Spleen (tissue), 13 donors: ENCODE measurements around the gene PPP2R1B. TPM values are rescaled to one million over a fixed set of nuclear protein-coding genes. Genes with fewer than 3 reads are reported as not detected.
A peak's percentile ranks its signal among the peaks of the same experiment; 100 is the strongest.

Experiments
- DNase-seq: peaks from one replicate; pipeline ENCODE4 v3.0.0-alpha.2; 2020
- H3K27ac ChIP-seq, 8 donors: fragments of 200-600 bp; sonication (generic) in 7 of 8; 1 replicate in 4 of 8; 2 replicates in 4 of 8; pipeline versions ENCODE4 v1.5.0 to v1.8.0; 2016 to 2021; ENCODE audit warnings: inconsistent platforms in 4 of 8, mild to moderate bottlenecking in 4 of 8, moderate library complexity in 1 of 8
- H3K27me3 ChIP-seq, 7 donors: fragments of 200-600 bp; sonication (generic) in 6 of 7; replicated peaks in 1 of 7; 1 replicate in 4 of 7; 2 replicates in 3 of 7; pipeline versions ENCODE4 v1.5.0 to v1.8.0; 2016 to 2021; ENCODE audit warnings: inconsistent platforms in 3 of 7, mild to moderate bottlenecking in 1 of 7
- H3K36me3 ChIP-seq, 6 donors: fragments of 200-600 bp; sonication (generic) in 5 of 6; 1 replicate in 4 of 6; 2 replicates in 2 of 6; pipeline versions ENCODE4 v1.5.0 to v1.8.0; 2016 to 2021; ENCODE audit warnings: inconsistent platforms in 2 of 6
- H3K4me1 ChIP-seq, 6 donors: fragments of 200-600 bp; sonication (generic) in 5 of 6; 1 replicate in 3 of 6; 2 replicates in 3 of 6; pipeline versions ENCODE4 v1.5.0 to v1.8.0; 2016 to 2021; ENCODE audit warnings: inconsistent platforms in 3 of 6
- H3K4me3 ChIP-seq, 8 donors: fragments of 200-600 bp; sonication (generic) in 7 of 8; 1 replicate in 4 of 8; 2 replicates in 4 of 8; pipeline versions ENCODE4 v1.5.0 to v1.8.0; 2016 to 2021; ENCODE audit warnings: inconsistent platforms in 4 of 8, mild to moderate bottlenecking in 4 of 8, moderate library complexity in 2 of 8
- H3K9me3 ChIP-seq, 8 donors: fragments of 200-600 bp; sonication (generic) in 7 of 8; 1 replicate in 4 of 8; 2 replicates in 4 of 8; pipeline versions ENCODE4 v1.5.0 to v1.8.0; 2016 to 2021; ENCODE audit warnings: inconsistent platforms in 4 of 8
- POLR2A ChIP-seq, 3 donors: fragments of 450-650 bp; IDR thresholded peaks; one replicate each; pipeline ENCODE4 v1.5.1; 2017; ENCODE audit warnings: antibody characterized with exemption in 3 of 3, mild to moderate bottlenecking in 1 of 3
- POLR2AphosphoS5 ChIP-seq, 3 donors: sonication (generic); formaldehyde crosslinking; IDR thresholded peaks; one replicate each; pipeline ENCODE4 v1.5.1; 2017; ENCODE audit warnings: antibody characterized with exemption in 3 of 3
- WGBS, 5 donors: extraction: QIAGEN DNeasy Blood & Tissue Kit in 3 of 5; methylation state at CpG; one replicate each; pipeline versions ENCODE4 v1.1.5 to v1.1.7; 2013 to 2018; 5-methylcytosine and 5-hydroxymethylcytosine counted together
- intact Hi-C: fragments of 100-400 bp; cut with DNase I; formaldehyde crosslinking; loops from one replicate; pipeline ENCODE4 v1.15.0; 2023; ENCODE audit warnings: low total_unique reads
- long read RNA-seq, 2 donors: transcript quantifications; one replicate each; lab custom pipeline, GENCODE V29; 2026
- polyA plus RNA-seq, 3 donors: library from polyadenylated mRNA; stranded (reverse); fragments of 200-250 nt; gene quantifications; one replicate each; pipeline ENCODE4 v1.2.1, GENCODE V29; 2013
- total RNA-seq, 7 donors: library from RNA; depleted of rRNA in 3 of 7; stranded (reverse); fragments of >200 nt in 3 of 7; fragmentation: NEBNext Ultra II Directional in 4 of 7; extraction: Animal tissue kit (Norgen Biotek cat#: 25700) in 4 of 7; gene quantifications; one replicate each; pipeline versions ENCODE4 v1.1.0 to v1.2.1, GENCODE V29; 2016 to 2021
- TF ChIP-seq, protein P1 (sequence below), 11 experiments: fragments of 200-600 bp in 7 of 11; fragments of 450-650 bp in 4 of 11; sonication (generic) in 4 of 11; IDR thresholded peaks in 8 of 11; conservative IDR thresholded peaks in 3 of 11; 1 replicate in 7 of 11; 2 replicates in 4 of 11; pipeline versions ENCODE4 v1.4.0 to v1.8.0; 2016 to 2021; ENCODE audit warnings: antibody characterized with exemption in 11 of 11, inconsistent platforms in 4 of 11, mild to moderate bottlenecking in 1 of 11
- donor health status: healthy with polysubstance abuse.
- donor health status: DM: no; HTN: no; CAD: no; lungs with moderate emphysema.
- donor health status: DM: no; HTN: no; CAD: no.
- donor health status: Bipolar disorder and iron deficiency.
- donor health status: healthy.
- donor health status: DM: no; HTN: no; CAD: no.
- donor health status: DM: yes; HTN: yes; CAD: no.

PPP2R1B gene
- total RNA-seq (10 to 100 TPM; 18.0 to 30.3 (median 27.1) TPM), polyA plus RNA-seq (1 to 10 TPM; 4.0 to 5.7 (median 5.0) TPM)
- long read RNA-seq, donor 1, full-length matches to known transcripts = 2 of 2 reads
- long read RNA-seq, donor 1, partial matches to known transcripts = 0 of 2 reads
- long read RNA-seq, donor 1, other reads (novel, unspliced or antisense) = 0 of 2 reads
- long read RNA-seq, donor 2, full-length matches to known transcripts = 1 of 1 reads
- long read RNA-seq, donor 2, partial matches to known transcripts = 0 of 1 reads
- long read RNA-seq, donor 2, other reads (novel, unspliced or antisense) = 0 of 1 reads

DNA sequence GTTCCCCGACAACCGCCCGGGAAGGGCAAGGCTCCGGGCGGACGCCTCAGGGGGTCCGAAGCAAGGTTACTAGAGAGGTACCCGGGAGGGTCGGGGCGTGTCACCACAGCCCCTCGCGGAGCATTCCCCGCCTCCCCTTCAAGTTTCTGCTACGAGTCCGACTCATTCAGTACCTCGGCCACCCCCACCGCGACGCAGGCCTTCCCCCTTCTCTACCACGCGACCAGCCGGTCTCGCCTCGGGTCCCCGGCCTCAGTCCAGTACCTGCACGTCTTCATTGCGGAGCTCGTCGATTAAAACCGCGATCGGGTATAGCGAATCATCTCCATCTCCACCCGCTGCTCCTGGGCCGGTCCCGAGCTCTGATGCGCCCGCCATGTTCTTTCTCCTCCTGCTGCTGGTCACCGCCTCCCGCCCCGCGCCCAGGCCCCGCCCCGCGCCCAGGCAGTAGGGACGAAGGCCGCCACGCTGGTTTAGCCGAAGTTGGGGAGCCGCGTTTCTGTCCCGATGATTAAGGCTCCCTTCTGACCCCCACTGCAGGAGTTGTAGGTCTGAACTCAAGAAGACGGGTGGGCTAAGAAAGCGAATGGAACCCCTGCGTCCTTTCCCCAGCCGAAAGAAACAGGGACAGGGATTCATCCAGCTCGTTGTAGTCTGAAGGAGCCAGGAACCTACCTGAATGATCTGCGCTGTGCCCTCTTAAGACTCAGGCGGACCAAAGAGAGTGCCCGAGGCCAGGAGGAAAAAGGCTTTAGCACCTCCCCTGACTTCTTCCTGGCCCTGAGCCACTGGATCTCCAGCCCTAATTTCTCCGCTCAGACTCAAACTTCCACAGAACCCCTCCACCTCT is at the start of gene PPP2R1B:
Gene PPP2R1B, minus strand, starts transcription at position 406 of the 850 bp plus-strand sequence. Its CDS starts 28 bp downstream, at position 378.
- no peaks in the 10 kb centered on the region for H3K27me3 ChIP-seq
- intact Hi-C loops = no loop called here

DNA sequence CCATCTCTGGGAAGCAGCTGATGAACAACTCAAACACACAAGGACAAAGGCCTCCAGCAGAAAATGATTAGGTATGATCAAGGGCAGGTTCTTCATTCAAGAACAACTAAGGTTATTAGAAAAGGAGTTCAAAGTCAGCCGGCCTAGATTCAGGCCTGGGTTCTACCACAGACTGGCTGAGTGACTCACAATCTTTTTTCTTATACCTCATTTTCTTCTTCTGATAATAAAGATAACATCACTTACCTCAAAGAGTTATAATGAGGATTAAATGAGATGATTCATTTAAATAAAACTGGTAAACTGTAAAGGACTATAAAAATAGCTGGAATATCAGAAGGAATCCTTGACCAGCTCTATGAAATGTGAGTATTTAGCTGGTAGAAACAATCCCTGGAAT is 49.3 kb upstream of the PPP2R1B start:
- Histone ChIP-seq H3K27ac (peak overlapping the region in 7 of 8 donors; percentile 29 to 79 (median 63)), H3K4me3 (no peak overlapping the region), H3K4me1 (peaks cover 0 to 19% (median 9%) of the 10 kb centered on the region in 6 donors), H3K36me3 (peaks cover 0 to 48% (median 0%) of the 10 kb centered on the region in 6 donors), H3K9me3 (no peaks in the 10 kb centered on the region), H3K27me3 (no peaks in the 10 kb centered on the region)
- TF ChIP-seq POLR2AphosphoS5 (IDR thresholded peaks at IDR 0.05) = no peak
- TF ChIP-seq POLR2A (IDR thresholded peaks at IDR 0.05) = no peak
- TF ChIP-seq, protein P1, sequence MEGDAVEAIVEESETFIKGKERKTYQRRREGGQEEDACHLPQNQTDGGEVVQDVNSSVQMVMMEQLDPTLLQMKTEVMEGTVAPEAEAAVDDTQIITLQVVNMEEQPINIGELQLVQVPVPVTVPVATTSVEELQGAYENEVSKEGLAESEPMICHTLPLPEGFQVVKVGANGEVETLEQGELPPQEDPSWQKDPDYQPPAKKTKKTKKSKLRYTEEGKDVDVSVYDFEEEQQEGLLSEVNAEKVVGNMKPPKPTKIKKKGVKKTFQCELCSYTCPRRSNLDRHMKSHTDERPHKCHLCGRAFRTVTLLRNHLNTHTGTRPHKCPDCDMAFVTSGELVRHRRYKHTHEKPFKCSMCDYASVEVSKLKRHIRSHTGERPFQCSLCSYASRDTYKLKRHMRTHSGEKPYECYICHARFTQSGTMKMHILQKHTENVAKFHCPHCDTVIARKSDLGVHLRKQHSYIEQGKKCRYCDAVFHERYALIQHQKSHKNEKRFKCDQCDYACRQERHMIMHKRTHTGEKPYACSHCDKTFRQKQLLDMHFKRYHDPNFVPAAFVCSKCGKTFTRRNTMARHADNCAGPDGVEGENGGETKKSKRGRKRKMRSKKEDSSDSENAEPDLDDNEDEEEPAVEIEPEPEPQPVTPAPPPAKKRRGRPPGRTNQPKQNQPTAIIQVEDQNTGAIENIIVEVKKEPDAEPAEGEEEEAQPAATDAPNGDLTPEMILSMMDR (IDR thresholded peaks at IDR 0.05 in 8 of 11, conservative IDR thresholded peaks at IDR 0.05 in 3 of 11) = no peak
- intact Hi-C loops = no loop called here
- 82 to 95% (median 91%) methylated on average over 1 of the region's 1 CpG for WGBS, 5 donors
- DNase-seq = no peak

More for the DNA sequence above, at the start of gene PPP2R1B:
- H3K36me3 ChIP-seq = peaks cover 0 to 33% (median 19%) of the 10 kb centered on the region in 6 donors
- peaks cover 8 to 54% (median 27%) of the 10 kb centered on the region in 6 donors for H3K4me1 ChIP-seq
- WGBS, 5 donors = 0 to 2% (median 0%) methylated on average over 41 to 61 of the region's 61 CpGs
- DNase-seq = peak; percentile 94
- H3K27ac ChIP-seq = peak within 1 kb of the TSS; percentile 46 to 87 (median 80)
- no peaks in the 10 kb centered on the region for H3K9me3 ChIP-seq
- TF ChIP-seq POLR2AphosphoS5 (IDR thresholded peaks at IDR 0.05) = peak; percentile 64 to 85 (median 78)
- TF ChIP-seq, protein P1 (IDR thresholded peaks at IDR 0.05 in 8 of 11, conservative IDR thresholded peaks at IDR 0.05 in 3 of 11) = no peak
- H3K4me3 ChIP-seq = peak within 1 kb of the TSS; percentile 87 to 98 (median 92)

DNA sequence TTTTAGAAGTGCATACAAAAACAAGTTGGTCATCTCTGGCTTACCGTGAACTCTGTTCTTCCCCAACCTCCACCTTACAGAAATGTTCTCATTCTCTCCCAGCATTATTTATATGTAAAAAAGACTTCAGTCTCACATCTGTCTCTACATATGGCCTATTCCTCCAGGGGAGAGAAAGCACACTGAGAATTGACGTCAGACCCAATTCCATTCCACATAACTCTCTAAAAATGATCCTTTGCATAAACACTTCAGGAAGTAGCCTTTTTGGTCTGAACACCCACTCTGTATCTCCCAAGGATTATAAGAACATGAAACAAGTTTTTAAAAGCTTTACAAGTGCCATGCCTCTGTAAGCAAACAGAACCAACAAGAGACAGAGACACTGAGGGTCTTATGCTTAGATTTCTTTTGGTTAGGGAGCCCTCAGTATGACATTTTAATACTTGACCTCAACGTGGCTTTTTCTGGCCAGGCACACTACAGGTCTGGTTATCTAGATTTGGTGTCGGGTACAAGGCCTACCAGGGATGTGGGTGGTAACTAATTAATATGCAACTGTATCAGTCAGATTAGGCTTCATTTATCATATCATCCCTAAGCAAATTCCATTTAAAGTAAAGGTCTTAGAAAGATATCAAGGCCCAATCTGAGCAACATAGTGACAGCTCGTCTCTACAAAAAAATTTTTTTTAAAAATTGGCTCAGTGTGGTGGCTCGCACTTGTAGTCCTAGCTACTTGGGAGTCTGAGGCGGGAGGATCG is 48.5 kb upstream of the PPP2R1B start:
- TF ChIP-seq POLR2A (IDR thresholded peaks at IDR 0.05) (no peak), POLR2AphosphoS5 (IDR thresholded peaks at IDR 0.05) (no peak)
- TF ChIP-seq, protein P1 (IDR thresholded peaks at IDR 0.05 in 8 of 11, conservative IDR thresholded peaks at IDR 0.05 in 3 of 11) = no peak
- WGBS, 5 donors = 81 to 88% (median 85%) methylated on average over 8 of the region's 8 CpGs
- DNase-seq = no peak
- Histone ChIP-seq H3K27me3 (no peaks in the 10 kb centered on the region), H3K27ac (peak overlapping the region in 7 of 8 donors; percentile 29 to 79 (median 63)), H3K4me3 (peak overlapping the region in 2 of 8 donors; percentile 13 to 24), H3K36me3 (peaks cover 0 to 54% (median 0%) of the 10 kb centered on the region in 6 donors), H3K4me1 (peaks cover 0 to 13% (median 6%) of the 10 kb centered on the region in 6 donors), H3K9me3 (no peaks in the 10 kb centered on the region)
- intact Hi-C loops = no loop called here
